HFFc6 (cell line): ENCODE data around the gene ATP6V1A. TPM values are rescaled to one million over a fixed set of nuclear protein-coding genes. Genes with fewer than 3 reads are reported as not detected.

Source experiments
- DNase-seq: peaks from one replicate; pipeline ENCODE4 v3.0.0-alpha.2; 2018
- H3K27ac Mint-ChIP-seq: 2 replicates; pipeline ENCODE4 v1.8.0; 2020; ENCODE audit warnings: mild to moderate bottlenecking, mixed read lengths
- H3K27me3 Mint-ChIP-seq: 2 replicates; pipeline ENCODE4 v1.8.0; 2021; ENCODE audit warnings: mild to moderate bottlenecking, moderate library complexity, mixed read lengths; ENCODE audit not compliant: insufficient read depth
- H3K36me3 Mint-ChIP-seq: 2 replicates; pipeline ENCODE4 v1.8.0; 2021; ENCODE audit warnings: low read depth, mixed read lengths
- H3K4me1 Mint-ChIP-seq: 2 replicates; pipeline ENCODE4 v1.8.0; 2020; ENCODE audit warnings: low read depth, mixed read lengths
- H3K4me3 Mint-ChIP-seq: 2 replicates; pipeline ENCODE4 v1.8.0; 2020; ENCODE audit warnings: mild to moderate bottlenecking, moderate library complexity, mixed read lengths
- H3K9me3 Mint-ChIP-seq: 2 replicates; pipeline ENCODE4 v1.8.0; 2020; ENCODE audit warnings: mild to moderate bottlenecking, mixed read lengths
- CTCF ChIP-seq: fragments of 200-600 bp; sonication (generic); IDR thresholded peaks from 2 replicates; pipeline ENCODE4 v1.5.0; 2021; ENCODE audit warnings: antibody characterized with exemption, mild to moderate bottlenecking
- total RNA-seq, 6 experiments: library from RNA; stranded (reverse); fragmentation: NEBNext Ultra II Directional; extraction: Animal tissue kit (Norgen Biotek cat#: 25700); gene quantifications; 2 replicates in 1 of 6; 3 replicates in 5 of 6; pipeline ENCODE4 v1.2.3, GENCODE V29; 2021

ATP6V1A gene
- total RNA-seq, 6 experiments from 2014 or later: 99.4 to 110 (median 101) TPM

GRCh38 chr3:113741086-113741485, 5.7 kb upstream of the ATP6V1A start:
- Mint-ChIP-seq H3K4me3 (0 out of 2 replicates have a peak overlapping the region, but pooled peaks have one; percentile 6), H3K9me3 (no peaks in the 10 kb centered on the region), H3K27ac (peak overlapping the region; percentile 67), H3K4me1 (peaks cover 83% of the 10 kb centered on the region), H3K36me3 (peaks cover 16% of the 10 kb centered on the region), H3K27me3 (no peaks in the 10 kb centered on the region; the same call in 1 of the 2 replicates)
- no peak for TF ChIP-seq CTCF
- no peak for DNase-seq

GRCh38 chr3:113741620-113742019, 5.2 kb upstream of the ATP6V1A start:
- Mint-ChIP-seq H3K27ac (peak overlapping the region; percentile 67), H3K9me3 (no peaks in the 10 kb centered on the region), H3K27me3 (peaks cover 4% of the 10 kb centered on the region), H3K4me1 (peaks cover 82% of the 10 kb centered on the region), H3K36me3 (peaks cover 16% of the 10 kb centered on the region), H3K4me3 (peak overlapping the region; percentile 6; the same call in 1 of the 2 replicates)
- TF ChIP-seq CTCF: no peak
- no peak for DNase-seq

DNA sequence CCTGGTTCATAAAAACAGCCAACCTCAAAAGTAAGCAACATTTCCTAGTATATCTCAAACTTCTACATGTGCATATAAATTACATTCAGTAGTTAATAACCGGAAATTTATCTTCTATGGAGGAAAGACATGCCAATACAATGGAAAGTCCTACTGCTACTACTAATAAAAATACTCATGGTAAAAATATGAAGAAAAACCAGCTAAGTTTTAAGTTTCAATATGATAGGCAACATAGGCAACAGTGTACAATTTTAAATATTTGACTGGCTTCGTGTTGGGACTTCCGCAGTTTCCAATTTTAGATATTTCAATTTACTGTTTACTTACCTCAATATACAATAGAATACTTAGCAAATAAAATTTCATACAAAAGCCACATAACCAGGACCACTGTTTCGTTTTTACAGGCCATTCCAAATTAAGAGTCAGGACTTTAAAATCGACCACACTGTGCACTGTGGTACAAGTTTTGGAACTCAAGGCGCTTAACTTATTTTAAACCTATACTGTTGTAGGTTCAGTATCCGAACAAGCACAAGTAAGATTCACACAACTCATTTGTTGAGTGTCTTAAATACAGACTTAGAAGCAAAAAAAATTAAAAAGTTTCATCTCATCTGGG, 3.7 kb upstream of the ATP6V1A start:
- Mint-ChIP-seq H3K4me1 (peaks cover 75% of the 10 kb centered on the region), H3K27me3 (peaks cover 4% of the 10 kb centered on the region), H3K27ac (peak overlapping the region; percentile 100), H3K4me3 (peak overlapping the region; percentile 91), H3K36me3 (peaks cover 16% of the 10 kb centered on the region), H3K9me3 (no peaks in the 10 kb centered on the region)
- TF ChIP-seq CTCF: no peak
- no peak for DNase-seq

DNA sequence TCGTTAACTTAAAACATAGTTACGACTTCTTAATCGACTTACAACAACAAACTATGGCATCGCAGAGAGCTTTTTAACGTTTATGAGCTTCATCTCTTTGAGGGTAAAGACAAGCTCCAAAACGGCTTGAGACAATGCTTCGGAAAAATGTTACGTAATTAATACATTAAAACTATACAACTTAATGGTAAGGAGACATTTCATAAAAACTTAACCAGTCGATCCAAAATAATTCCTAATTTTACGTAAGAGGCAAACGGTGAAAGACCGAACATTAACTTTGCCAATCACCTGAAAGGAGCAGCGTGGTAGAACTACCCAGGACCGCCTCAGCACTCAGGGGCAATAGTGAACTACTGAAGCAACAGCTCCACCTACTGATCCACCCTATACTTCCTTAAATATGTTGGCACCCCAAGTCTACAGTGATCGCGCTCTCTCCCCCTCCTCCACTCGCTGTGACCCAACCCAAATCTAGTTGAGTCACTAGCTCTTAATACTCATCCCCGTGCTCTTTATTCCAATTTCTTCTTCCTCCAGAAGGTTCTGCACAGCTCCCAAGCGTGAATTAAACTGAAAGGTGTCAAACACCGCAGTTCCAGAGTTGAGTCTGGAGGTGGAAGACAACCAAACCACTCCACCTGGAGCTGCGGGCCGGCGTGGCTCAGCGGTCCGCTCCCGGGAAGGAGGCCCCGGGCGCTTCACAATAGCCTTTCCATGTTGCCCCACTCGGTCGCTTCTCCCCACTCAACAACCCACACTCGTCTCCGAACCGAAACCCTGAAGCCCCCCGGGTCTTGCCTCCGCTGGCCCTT, 1.7 kb upstream of the ATP6V1A start:
- H3K4me3 Mint-ChIP-seq: peak overlapping the region; percentile 91
- DNase-seq: peak; percentile 90
- H3K27me3 Mint-ChIP-seq: peaks cover 4% of the 10 kb centered on the region
- peaks cover 16% of the 10 kb centered on the region for H3K36me3 Mint-ChIP-seq
- peak overlapping the region; percentile 100 for H3K27ac Mint-ChIP-seq
- H3K9me3 Mint-ChIP-seq: no peaks in the 10 kb centered on the region
- peaks cover 74% of the 10 kb centered on the region for H3K4me1 Mint-ChIP-seq
- peak; percentile 76 for TF ChIP-seq CTCF

DNA sequence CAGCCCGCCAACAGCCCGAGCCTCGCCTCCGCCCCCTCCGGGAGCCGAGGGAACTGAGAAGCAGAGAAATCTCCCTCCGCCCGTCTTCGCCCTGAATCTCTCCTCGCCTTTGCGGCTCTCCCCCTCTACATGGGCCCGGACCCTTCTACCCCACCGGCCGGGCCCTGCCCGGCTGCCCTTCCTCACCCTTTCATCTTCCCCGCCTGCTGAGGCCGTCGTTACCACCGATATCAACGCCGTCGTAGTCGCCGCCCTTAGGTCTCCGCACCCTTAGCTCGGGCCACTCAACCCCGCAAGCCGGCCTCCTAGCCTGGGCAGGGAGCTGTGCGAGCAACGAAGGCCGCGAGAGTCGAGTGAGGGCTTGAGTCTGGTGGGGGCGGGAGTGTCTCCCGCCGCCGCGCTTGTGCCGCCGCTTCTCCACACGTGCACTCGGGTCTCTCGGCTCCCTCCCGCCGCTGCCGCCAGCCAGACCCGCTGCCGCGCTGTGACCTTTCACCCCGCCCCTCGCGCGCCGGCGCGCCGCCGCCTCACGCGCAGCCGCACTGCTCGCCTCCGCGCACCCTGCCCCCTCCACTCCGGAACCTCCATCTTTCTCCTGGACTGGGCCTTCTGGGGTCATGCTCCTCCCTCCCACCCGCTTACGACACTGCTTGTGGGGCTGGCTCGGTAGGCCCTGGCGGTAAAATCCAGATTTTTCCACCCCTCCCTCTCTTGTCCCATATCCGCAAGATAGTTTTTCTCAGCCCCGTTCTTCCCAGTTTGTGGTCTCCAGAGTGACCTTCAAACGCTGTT, 883 bp upstream of the ATP6V1A start, which contains the start of gene NAA50:
Gene NAA50 (minus strand): TSS at position 494 of the 792 bp plus-strand sequence. CDS start 300 bp downstream, at position 194.
- peaks cover 16% of the 10 kb centered on the region for H3K36me3 Mint-ChIP-seq
- peaks cover 67% of the 10 kb centered on the region for H3K4me1 Mint-ChIP-seq
- H3K4me3 Mint-ChIP-seq: peak within 1 kb of the TSS; percentile 91
- no peak for TF ChIP-seq CTCF
- peak; percentile 90 for DNase-seq
- peak within 1 kb of the TSS; percentile 100 for H3K27ac Mint-ChIP-seq
- H3K9me3 Mint-ChIP-seq: no peaks in the 10 kb centered on the region
- H3K27me3 Mint-ChIP-seq: peaks cover 4% of the 10 kb centered on the region
